ENCODE measurements around the gene MLIP. TPM values are rescaled to one million over a fixed set of nuclear protein-coding genes. Genes with fewer than 3 reads are reported as not detected.

The MLIP gene
- total RNA-seq, 3 donors from 2014 or later: 0.44 to 4.5 TPM; not detected in 1

DNA sequence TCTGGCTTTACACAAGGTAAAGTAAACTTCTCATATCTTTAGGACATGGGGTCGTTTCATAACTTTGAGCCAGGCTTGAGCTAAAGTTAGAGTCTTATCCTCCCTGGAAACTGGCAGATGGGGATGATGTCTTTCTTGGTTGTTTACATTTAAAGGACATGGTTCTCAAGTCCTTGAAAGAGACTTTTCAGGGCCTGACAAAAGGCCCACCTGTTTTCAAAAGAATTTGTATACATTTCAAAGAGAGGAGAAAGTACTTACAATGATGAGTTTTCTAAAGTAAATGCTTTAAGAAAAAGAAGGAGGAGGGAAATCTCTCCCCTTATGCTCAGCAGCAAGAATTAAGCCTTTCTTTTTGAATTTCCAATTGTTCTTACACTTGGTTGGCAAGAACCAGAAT, 151.3 kb downstream of the MLIP start:
- H3K27ac ChIP-seq: no peak overlapping the region
- H3K36me3 ChIP-seq: no peaks in the 10 kb centered on the region
- no peak for TF ChIP-seq POLR2AphosphoS5 (IDR thresholded peaks at IDR 0.05)
- TF ChIP-seq, protein P1, sequence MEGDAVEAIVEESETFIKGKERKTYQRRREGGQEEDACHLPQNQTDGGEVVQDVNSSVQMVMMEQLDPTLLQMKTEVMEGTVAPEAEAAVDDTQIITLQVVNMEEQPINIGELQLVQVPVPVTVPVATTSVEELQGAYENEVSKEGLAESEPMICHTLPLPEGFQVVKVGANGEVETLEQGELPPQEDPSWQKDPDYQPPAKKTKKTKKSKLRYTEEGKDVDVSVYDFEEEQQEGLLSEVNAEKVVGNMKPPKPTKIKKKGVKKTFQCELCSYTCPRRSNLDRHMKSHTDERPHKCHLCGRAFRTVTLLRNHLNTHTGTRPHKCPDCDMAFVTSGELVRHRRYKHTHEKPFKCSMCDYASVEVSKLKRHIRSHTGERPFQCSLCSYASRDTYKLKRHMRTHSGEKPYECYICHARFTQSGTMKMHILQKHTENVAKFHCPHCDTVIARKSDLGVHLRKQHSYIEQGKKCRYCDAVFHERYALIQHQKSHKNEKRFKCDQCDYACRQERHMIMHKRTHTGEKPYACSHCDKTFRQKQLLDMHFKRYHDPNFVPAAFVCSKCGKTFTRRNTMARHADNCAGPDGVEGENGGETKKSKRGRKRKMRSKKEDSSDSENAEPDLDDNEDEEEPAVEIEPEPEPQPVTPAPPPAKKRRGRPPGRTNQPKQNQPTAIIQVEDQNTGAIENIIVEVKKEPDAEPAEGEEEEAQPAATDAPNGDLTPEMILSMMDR (IDR thresholded peaks at IDR 0.05): no peak
- TF ChIP-seq POLR2A (IDR thresholded peaks at IDR 0.05): no peak
- H3K4me3 ChIP-seq: no peak overlapping the region
- H3K27me3 ChIP-seq: no peaks in the 10 kb centered on the region
- intact Hi-C loops (cut with DNase I; ENCODE audit: low total_unique reads): no loop called here
- no peaks in the 10 kb centered on the region for H3K9me3 ChIP-seq
- DNase-seq (ENCODE audit: low spot score in 2 of 2): no peak
- no peaks in the 10 kb centered on the region for H3K4me1 ChIP-seq

DNA sequence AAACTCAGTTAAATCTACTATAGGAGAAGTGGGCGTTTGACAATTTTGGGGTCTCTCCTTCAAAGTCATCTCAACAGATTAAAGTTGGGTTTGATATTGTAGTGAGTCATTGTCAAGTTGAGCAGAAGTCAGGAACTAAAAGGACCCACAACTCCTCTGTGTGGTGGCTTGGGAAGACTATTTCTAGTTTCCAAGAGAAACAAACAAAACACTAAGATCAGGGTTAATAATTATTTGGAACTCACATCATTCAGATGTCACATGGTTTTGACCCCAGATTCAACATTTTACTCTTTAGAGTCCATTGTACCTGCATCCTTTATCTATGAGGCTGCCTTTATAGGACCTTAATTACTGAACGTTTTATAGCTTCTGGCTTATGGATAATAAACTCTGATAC, 151.7 kb downstream of the MLIP start:
- intact Hi-C loops (cut with DNase I; ENCODE audit: low total_unique reads): no loop called here
- no peak overlapping the region for H3K27ac ChIP-seq
- no peak for DNase-seq (ENCODE audit: low spot score in 2 of 2)
- no peaks in the 10 kb centered on the region for H3K36me3 ChIP-seq
- no peaks in the 10 kb centered on the region for H3K4me1 ChIP-seq
- H3K27me3 ChIP-seq: no peaks in the 10 kb centered on the region
- H3K4me3 ChIP-seq: no peak overlapping the region
- TF ChIP-seq POLR2A (IDR thresholded peaks at IDR 0.05) (no peak), POLR2AphosphoS5 (IDR thresholded peaks at IDR 0.05) (no peak)
- TF ChIP-seq, protein P1 (IDR thresholded peaks at IDR 0.05): no peak
- no peaks in the 10 kb centered on the region for H3K9me3 ChIP-seq

DNA sequence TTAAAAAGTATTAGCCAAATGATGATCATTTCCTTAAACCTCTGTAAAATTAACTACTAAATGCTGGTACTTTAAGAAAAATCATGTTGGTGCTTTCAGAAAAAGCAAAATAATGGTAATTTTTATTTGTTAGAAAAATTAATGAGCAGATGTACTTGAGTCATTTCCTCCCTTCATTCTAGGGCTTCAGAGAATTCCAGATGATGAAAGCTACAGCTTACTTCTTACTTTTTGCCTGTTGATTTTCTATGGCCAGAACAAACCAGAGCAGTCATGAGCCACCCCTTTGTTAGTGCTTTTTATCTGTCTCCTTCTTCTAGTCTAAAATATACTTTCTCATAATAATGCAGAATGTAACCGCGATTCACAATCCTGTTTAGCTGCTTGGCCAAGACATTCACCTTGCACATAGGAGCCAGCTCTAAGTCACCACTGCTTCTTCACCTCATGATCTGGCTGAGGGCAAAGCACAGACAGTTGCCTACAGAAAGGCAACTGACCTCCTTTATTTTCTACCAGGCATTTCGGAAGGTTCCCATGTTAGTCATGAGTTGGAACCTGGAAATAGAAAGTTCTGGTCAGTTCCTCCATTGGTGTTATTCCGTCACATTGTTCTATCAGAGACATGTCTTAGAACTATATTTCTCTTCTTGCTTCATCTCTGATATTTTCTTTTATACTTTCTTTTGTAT, 153.5 kb downstream of the MLIP start:
- Histone ChIP-seq H3K27me3 (no peaks in the 10 kb centered on the region), H3K36me3 (no peaks in the 10 kb centered on the region), H3K4me1 (no peaks in the 10 kb centered on the region), H3K9me3 (no peaks in the 10 kb centered on the region), H3K4me3 (no peak overlapping the region), H3K27ac (no peak overlapping the region)
- DNase-seq (ENCODE audit: low spot score in 2 of 2): no peak
- TF ChIP-seq POLR2A (IDR thresholded peaks at IDR 0.05): no peak
- no peak for TF ChIP-seq POLR2AphosphoS5 (IDR thresholded peaks at IDR 0.05)
- TF ChIP-seq, protein P1 (IDR thresholded peaks at IDR 0.05): no peak
- intact Hi-C loops (cut with DNase I; ENCODE audit: low total_unique reads): no loop called here

DNA sequence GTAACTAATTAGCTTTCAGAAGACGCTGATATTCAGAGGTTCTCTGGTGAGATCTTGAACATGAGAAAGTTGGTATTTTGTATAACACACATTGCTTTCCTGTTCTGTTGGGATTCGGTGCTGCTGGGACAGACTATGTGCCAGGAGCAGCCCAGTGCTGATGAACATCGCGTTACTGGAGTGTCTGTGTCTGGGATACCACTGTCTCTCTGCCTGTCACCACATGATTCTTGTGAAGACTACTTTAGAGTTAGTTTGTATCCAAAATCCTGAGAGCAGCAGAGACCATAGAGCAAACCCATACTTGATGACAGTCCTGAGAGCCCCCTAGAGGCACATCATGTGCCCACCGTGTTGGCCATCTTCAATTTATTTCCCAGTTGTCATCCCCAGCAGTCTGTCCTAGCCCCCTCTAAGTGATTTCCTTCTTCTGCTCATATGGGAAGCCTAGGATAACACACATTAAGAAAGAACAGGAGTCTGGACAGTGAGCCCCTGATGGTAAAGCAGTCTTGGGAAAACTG, 155.2 kb downstream of the MLIP start:
- no peak for TF ChIP-seq POLR2AphosphoS5 (IDR thresholded peaks at IDR 0.05)
- TF ChIP-seq, protein P1 (IDR thresholded peaks at IDR 0.05): no peak
- no peak for TF ChIP-seq POLR2A (IDR thresholded peaks at IDR 0.05)
- no peak overlapping the region for H3K4me3 ChIP-seq
- intact Hi-C loops (cut with DNase I; ENCODE audit: low total_unique reads): no loop called here
- no peak for DNase-seq (ENCODE audit: low spot score in 2 of 2)
- H3K27ac ChIP-seq: no peak overlapping the region
- no peaks in the 10 kb centered on the region for H3K36me3 ChIP-seq
- no peaks in the 10 kb centered on the region for H3K27me3 ChIP-seq
- H3K9me3 ChIP-seq: no peaks in the 10 kb centered on the region
- no peaks in the 10 kb centered on the region for H3K4me1 ChIP-seq

DNA sequence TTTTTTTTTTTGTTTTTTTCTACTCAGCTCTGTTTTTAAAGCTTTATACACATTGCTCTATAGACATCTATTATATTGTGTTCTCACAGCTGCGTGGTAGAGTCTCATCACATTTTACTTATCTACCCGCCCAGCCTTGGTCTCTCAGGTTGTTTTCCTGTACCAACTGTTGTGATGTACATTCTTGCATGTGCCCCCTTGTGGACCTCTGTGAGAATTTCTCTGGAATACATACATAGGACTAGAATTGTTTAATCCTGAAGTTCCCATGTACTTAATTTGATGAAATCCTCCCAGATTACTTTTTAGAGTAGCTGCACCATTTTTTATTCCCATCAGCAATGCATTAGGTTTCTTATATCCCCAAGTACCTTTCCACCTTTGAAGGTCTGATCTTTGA, 156.6 kb downstream of the MLIP start:
- no peaks in the 10 kb centered on the region for H3K4me1 ChIP-seq
- H3K36me3 ChIP-seq: no peaks in the 10 kb centered on the region
- H3K9me3 ChIP-seq: no peaks in the 10 kb centered on the region
- DNase-seq (ENCODE audit: low spot score in 2 of 2): no peak
- no peak overlapping the region for H3K4me3 ChIP-seq
- H3K27me3 ChIP-seq: no peaks in the 10 kb centered on the region
- H3K27ac ChIP-seq: no peak overlapping the region
- intact Hi-C loops (cut with DNase I; ENCODE audit: low total_unique reads): no loop called here
- TF ChIP-seq, protein P1 (IDR thresholded peaks at IDR 0.05): peak in 1 of 3 donors; percentile 15
- no peak for TF ChIP-seq POLR2AphosphoS5 (IDR thresholded peaks at IDR 0.05)
- no peak for TF ChIP-seq POLR2A (IDR thresholded peaks at IDR 0.05)

Measured in breast epithelium (tissue), 4 donors.